Measurements from ENCODE around the gene CCDC88C.
A peak's percentile ranks its signal among the peaks of the same experiment; 100 is the strongest.

The CCDC88C gene

DNA sequence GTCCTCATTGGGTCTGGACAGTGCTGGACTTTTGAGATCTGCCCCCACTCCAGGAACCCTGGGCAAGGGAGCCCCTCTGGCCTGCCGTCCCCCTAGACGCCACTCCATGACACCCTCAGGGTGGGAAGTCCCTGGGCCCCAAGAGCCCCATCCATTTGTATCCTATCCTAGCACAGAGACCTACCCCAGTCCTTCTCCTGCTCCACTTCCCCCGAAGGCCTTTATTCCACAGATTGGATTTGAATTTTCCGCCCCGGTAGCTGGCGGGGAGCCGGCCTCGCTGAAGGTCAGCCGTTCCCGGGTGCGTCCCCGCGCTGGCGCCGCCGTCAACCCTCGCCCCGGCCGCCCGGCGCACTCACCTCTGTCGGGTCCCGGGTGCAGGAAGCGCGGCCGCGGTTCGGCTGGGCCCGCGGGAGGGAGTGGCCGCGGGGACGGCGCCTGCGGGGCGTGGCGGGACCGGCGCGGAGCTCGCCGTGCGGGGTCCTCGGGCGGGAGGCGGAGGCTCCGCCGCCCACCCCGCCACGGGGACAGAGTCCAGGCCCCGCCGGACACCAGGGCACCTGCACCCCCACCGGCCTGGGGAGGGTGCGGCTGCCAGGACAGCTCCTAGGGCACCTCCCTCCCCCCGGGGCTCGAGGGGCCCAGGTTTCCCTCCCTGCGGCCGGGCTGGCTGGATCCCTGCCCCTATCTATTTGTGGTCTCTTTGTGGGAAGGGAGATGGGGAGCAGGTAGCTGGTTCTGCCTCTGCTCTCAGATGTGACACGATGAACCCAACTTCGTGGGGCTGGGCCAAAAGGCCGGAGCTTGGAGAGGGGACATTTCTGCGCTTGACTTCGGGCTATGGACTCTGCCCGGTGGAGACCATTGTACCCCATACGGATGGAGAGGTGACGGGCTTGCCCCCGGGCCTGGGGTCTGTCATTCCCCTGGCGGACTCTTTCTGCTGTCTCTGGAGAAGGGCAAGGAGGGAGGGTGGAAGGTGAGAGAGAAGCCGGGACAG lies 153.2 kb downstream of the CCDC88C start:
- no peaks in the 10 kb centered on the region for H3K9me3 ChIP-seq (ENCODE audit: insufficient read depth, low read depth, low read length)
- H3K27me3 ChIP-seq (ENCODE audit: insufficient read depth, low read length) = peaks cover 31% of the 10 kb centered on the region
- H3K9ac ChIP-seq (ENCODE audit: low read depth, low read length) = peak overlapping the region; percentile 36; the same call in 1 of the 2 replicates
- no peaks in the 10 kb centered on the region for H3K4me1 ChIP-seq (ENCODE audit: insufficient read depth, low read length)
- H3K4me3 ChIP-seq (ENCODE audit: low read length) = peak overlapping the region; percentile 44
- WGBS = 10% methylated on average over 69 of the region's 69 CpGs
- H3K36me3 ChIP-seq (ENCODE audit: insufficient read depth, low read length) = no peaks in the 10 kb centered on the region
- no peak overlapping the region for H3K27ac ChIP-seq (ENCODE audit: low read depth, low read length)

DNA sequence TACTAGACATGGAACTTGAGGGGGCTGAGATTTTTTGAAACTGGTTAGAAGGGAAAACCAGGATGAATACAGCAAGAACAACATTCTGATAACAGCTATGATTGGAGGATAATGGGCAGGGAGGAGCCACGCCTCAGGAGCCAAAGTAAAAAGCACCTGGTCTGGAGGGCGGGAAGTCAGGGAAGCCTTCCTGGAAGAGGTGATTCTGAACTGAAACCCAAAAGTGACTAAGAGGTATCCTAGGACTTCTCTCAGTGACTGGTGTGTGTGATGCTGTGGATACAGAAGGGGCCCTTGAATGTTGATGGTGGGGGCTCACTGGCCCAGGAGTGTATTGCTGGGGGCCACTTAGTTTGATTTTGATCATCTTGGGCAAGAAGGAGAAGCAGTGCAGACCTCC lies 154.3 kb downstream of the CCDC88C start:
- peaks cover 31% of the 10 kb centered on the region for H3K27me3 ChIP-seq (ENCODE audit: insufficient read depth, low read length)
- H3K4me3 ChIP-seq (ENCODE audit: low read length) = no peak overlapping the region
- no peak overlapping the region for H3K27ac ChIP-seq (ENCODE audit: low read depth, low read length)
- no peaks in the 10 kb centered on the region for H3K36me3 ChIP-seq (ENCODE audit: insufficient read depth, low read length)
- H3K9me3 ChIP-seq (ENCODE audit: insufficient read depth, low read depth, low read length) = no peaks in the 10 kb centered on the region
- H3K4me1 ChIP-seq (ENCODE audit: insufficient read depth, low read length) = no peaks in the 10 kb centered on the region
- WGBS = 89% methylated on average over 2 of the region's 2 CpGs
- no peak overlapping the region for H3K9ac ChIP-seq (ENCODE audit: low read depth, low read length)

DNA sequence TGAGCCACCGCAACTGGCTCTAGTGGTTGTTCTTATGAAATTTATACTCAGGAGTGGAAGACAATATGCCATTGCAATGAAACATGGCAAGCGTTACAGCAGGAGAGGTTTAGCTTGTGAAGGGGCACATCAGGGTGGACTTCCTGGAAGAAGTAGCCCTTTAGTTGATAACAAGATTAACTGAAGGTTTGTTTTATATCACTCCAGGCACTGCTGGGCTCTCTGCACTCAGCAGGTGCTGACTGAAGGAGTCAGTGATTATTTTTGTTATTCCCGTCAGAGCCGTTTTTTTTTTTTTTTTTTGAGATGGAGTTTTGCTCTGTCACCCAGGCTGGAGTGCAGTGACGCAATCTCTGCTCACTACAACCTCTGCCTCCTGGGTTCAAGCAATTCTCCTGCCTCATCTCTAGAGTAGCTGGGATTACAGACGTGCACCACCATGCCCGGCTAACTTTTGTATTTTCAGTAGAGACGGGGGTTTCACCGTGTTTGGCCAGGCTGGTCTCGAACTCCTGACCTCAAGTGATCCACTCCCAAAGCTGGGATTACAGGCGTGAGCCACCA lies 155.6 kb downstream of the CCDC88C start:
- Histone ChIP-seq H3K27ac (ENCODE audit: low read depth, low read length) (no peak overlapping the region), H3K4me1 (ENCODE audit: insufficient read depth, low read length) (peaks cover 7% of the 10 kb centered on the region; the same call in 1 of the 2 replicates), H3K9me3 (ENCODE audit: insufficient read depth, low read depth, low read length) (no peaks in the 10 kb centered on the region), H3K36me3 (ENCODE audit: insufficient read depth, low read length) (no peaks in the 10 kb centered on the region), H3K4me3 (ENCODE audit: low read length) (no peak overlapping the region), H3K27me3 (ENCODE audit: insufficient read depth, low read length) (peaks cover 31% of the 10 kb centered on the region), H3K9ac (ENCODE audit: low read depth, low read length) (no peak overlapping the region)
- WGBS = 95% methylated on average over 11 of the region's 11 CpGs

DNA sequence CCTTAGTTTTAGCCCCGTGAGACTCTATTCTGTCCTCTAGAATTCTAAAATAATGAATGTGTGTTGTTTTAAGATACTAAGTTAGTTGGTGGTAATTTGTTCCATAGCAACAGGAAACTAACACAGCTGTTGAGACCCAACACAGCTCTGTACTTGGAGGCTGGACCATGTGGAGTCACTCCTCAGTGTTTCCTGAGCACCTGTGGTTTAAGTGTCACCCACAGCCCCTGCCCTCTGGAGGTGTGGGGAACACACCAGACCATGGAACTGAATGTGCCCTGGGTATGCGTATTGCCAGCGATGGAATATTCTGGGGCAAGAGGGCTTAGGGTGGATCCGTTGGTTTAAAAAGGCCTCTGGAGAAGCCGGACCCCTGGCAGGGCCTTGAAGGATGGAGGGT lies 156.5 kb downstream of the CCDC88C start:
- Histone ChIP-seq H3K9me3 (ENCODE audit: insufficient read depth, low read depth, low read length) (no peaks in the 10 kb centered on the region), H3K9ac (ENCODE audit: low read depth, low read length) (no peak overlapping the region), H3K27ac (ENCODE audit: low read depth, low read length) (no peak overlapping the region)

DNA sequence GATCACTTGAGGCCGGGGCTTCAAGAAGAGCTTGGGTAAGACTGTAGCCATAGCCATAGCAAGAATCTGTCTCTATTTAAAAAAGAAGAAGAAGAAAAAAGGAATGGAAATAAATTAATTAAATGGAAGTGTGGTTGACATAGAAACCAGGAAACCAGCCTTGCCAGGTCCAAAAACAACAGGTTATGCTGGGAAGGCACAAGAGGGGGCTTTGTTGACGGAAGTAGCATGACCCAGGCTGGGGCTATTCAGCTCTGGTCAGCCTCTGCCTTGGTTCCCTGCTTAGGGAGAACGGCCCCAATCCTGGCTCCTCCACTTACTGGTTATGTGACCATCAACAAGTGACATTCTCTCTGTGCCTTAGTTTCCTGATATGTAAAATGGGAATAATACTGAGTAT lies 158.7 kb downstream of the CCDC88C start:
- H3K27me3 ChIP-seq (ENCODE audit: insufficient read depth, low read length) = peaks cover 15% of the 10 kb centered on the region
- H3K9me3 ChIP-seq (ENCODE audit: insufficient read depth, low read depth, low read length) = no peaks in the 10 kb centered on the region
- peaks cover 10% of the 10 kb centered on the region; the same call in 1 of the 2 replicates for H3K4me1 ChIP-seq (ENCODE audit: insufficient read depth, low read length)
- no peaks in the 10 kb centered on the region for H3K36me3 ChIP-seq (ENCODE audit: insufficient read depth, low read length)
- no peak overlapping the region for H3K4me3 ChIP-seq (ENCODE audit: low read length)
- H3K27ac ChIP-seq (ENCODE audit: low read depth, low read length) = no peak overlapping the region
- WGBS = 88% methylated on average over 3 of the region's 3 CpGs
- no peak overlapping the region for H3K9ac ChIP-seq (ENCODE audit: low read depth, low read length)

More for the DNA sequence above, 156.5 kb downstream of the CCDC88C start:
- Histone ChIP-seq H3K4me1 (ENCODE audit: insufficient read depth, low read length) (peaks cover 10% of the 10 kb centered on the region; the same call in 1 of the 2 replicates), H3K27me3 (ENCODE audit: insufficient read depth, low read length) (peaks cover 31% of the 10 kb centered on the region), H3K4me3 (ENCODE audit: low read length) (no peak overlapping the region), H3K36me3 (ENCODE audit: insufficient read depth, low read length) (no peaks in the 10 kb centered on the region)
- 94% methylated on average over 5 of the region's 5 CpGs for WGBS

DNA sequence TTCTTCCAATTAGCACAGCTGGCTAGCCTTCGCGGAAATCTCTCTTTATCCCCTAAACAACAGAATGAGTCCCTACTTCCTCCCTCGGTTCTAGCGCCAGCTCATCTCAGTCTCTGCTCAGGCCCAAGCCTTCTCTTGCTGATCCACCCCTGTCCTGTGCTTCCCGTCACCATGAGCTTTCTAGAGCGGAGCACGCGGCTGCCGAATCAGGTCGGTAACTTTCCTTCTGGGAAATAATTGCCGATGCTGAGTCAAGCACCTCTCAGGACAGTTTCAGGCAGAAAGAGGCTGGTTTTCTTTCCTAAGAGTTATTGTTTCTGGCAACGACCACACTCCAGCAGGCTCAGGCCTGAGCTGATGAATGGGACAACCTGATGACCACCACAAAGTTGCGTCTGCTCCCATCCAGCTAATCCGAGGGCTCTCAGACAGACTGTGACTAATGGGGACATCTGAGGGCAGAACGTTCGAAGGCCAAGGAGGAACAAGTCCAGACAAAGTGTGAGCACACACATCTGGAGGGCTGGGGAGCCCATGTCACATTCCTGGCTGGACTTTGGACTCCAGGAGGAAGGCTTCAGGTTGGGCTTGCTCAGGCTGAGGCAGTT lies 159.5 kb downstream of the CCDC88C start:
- H3K9me3 ChIP-seq (ENCODE audit: insufficient read depth, low read depth, low read length) = no peaks in the 10 kb centered on the region
- 89% methylated on average over 16 of the region's 16 CpGs for WGBS
- H3K27ac ChIP-seq (ENCODE audit: low read depth, low read length) = no peak overlapping the region
- H3K9ac ChIP-seq (ENCODE audit: low read depth, low read length) = no peak overlapping the region
- no peaks in the 10 kb centered on the region for H3K36me3 ChIP-seq (ENCODE audit: insufficient read depth, low read length)
- H3K4me1 ChIP-seq (ENCODE audit: insufficient read depth, low read length) = peaks cover 10% of the 10 kb centered on the region; the same call in 1 of the 2 replicates
- peaks cover 13% of the 10 kb centered on the region for H3K27me3 ChIP-seq (ENCODE audit: insufficient read depth, low read length)
- H3K4me3 ChIP-seq (ENCODE audit: low read length) = no peak overlapping the region

DNA sequence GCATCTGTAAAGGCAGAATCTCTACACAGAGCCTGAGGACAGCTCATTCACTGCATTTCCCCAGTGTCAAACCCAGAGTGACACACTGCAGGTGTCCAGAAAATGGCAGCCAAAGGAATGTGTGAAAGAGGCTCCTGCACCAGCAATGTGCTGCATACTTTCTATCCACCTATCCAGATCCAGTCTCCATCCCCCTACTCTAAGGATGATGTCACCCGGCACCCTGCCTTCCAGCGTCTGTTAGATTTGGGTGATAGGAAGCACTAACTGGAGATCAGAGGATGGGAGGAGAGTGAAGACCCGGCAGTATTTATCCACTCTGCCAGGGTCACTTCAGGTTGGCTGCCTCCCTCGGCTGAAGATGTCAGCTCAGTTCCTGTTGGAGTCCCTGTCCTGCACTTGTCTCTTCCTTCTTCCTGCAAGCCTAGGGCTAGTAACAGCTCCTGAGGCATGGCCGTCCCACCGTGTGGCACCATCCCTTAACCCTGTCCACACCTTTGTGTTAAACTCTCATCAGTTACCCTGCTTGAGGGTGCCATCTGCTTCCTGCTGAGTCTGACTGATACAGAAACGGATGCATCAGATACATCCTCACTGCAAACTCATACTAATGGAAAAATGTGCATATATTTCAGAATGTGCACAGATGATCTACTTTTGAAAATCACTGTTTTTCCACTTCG lies 160.2 kb downstream of the CCDC88C start:
- Histone ChIP-seq H3K4me3 (ENCODE audit: low read length) (no peak overlapping the region), H3K27ac (ENCODE audit: low read depth, low read length) (no peak overlapping the region), H3K36me3 (ENCODE audit: insufficient read depth, low read length) (no peaks in the 10 kb centered on the region), H3K9me3 (ENCODE audit: insufficient read depth, low read depth, low read length) (no peaks in the 10 kb centered on the region), H3K27me3 (ENCODE audit: insufficient read depth, low read length) (peaks cover 17% of the 10 kb centered on the region), H3K9ac (ENCODE audit: low read depth, low read length) (no peak overlapping the region), H3K4me1 (ENCODE audit: insufficient read depth, low read length) (peaks cover 10% of the 10 kb centered on the region; the same call in 1 of the 2 replicates)
- WGBS = 66% methylated on average over 8 of the region's 8 CpGs

DNA sequence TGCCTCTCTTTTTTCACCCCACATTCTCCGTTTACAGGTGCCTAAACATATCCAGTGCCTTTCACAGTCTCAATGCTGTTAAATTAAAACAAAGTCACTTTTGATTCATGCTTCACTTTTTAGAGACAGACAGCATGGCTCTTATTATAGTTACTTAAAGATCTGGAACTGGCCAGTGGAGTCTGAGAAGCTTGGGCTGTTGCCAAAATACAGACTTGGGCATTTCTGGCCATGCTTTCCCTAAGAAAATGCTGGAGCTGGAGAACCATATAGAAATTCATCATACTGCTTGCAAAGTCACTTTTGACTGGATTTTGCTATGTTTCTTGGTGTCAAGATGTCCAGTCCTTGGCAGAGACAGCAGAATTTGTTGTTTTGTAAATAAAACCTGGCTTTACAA lies 161.0 kb downstream of the CCDC88C start:
- H3K4me1 ChIP-seq (ENCODE audit: insufficient read depth, low read length) = peaks cover 10% of the 10 kb centered on the region; the same call in 1 of the 2 replicates
- WGBS = 94% methylated on average over 1 of the region's 1 CpG
- peaks cover 18% of the 10 kb centered on the region for H3K27me3 ChIP-seq (ENCODE audit: insufficient read depth, low read length)
- H3K9ac ChIP-seq (ENCODE audit: low read depth, low read length) = no peak overlapping the region
- H3K27ac ChIP-seq (ENCODE audit: low read depth, low read length) = no peak overlapping the region
- H3K4me3 ChIP-seq (ENCODE audit: low read length) = no peak overlapping the region
- no peaks in the 10 kb centered on the region for H3K9me3 ChIP-seq (ENCODE audit: insufficient read depth, low read depth, low read length)
- H3K36me3 ChIP-seq (ENCODE audit: insufficient read depth, low read length) = no peaks in the 10 kb centered on the region

DNA sequence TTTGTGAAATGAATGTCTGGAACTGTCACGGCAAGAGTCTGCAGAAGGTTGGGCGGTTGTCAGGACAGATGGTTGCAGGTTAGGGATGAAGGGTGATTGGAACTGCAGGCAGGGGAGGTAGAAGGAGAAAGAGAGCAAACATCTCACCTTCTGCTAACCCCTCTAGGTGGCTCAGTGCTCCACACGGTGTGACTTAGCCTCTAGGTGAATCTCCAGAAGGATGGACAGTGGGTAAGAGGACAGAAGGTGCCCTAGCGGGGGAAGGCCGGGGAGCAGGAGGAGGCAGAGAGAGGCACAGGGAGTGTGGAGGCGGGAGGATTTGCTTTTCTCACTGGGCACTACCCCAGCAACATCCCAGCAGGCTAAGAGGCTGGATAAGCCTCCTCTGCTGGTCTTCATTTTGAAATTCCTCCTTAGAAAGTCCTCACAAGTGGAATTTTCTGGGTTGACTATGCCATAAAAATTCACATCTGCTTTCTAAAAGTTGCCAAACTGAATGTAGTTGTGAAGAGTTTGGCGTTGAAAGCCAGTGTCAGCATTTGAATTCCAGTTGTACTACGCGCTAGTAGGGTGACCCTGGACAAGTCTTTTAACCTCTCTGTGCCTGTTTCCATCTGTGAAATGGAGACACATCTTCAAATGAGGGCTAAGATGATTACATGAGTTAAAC lies 162.5 kb downstream of the CCDC88C start:
- H3K4me3 ChIP-seq (ENCODE audit: low read length) = no peak overlapping the region
- H3K27me3 ChIP-seq (ENCODE audit: insufficient read depth, low read length) = peaks cover 18% of the 10 kb centered on the region
- H3K9ac ChIP-seq (ENCODE audit: low read depth, low read length) = no peak overlapping the region
- H3K27ac ChIP-seq (ENCODE audit: low read depth, low read length) = no peak overlapping the region
- no peaks in the 10 kb centered on the region for H3K9me3 ChIP-seq (ENCODE audit: insufficient read depth, low read depth, low read length)
- no peaks in the 10 kb centered on the region for H3K36me3 ChIP-seq (ENCODE audit: insufficient read depth, low read length)
- WGBS = 87% methylated on average over 9 of the region's 9 CpGs
- H3K4me1 ChIP-seq (ENCODE audit: insufficient read depth, low read length) = peaks cover 10% of the 10 kb centered on the region; the same call in 1 of the 2 replicates

DNA sequence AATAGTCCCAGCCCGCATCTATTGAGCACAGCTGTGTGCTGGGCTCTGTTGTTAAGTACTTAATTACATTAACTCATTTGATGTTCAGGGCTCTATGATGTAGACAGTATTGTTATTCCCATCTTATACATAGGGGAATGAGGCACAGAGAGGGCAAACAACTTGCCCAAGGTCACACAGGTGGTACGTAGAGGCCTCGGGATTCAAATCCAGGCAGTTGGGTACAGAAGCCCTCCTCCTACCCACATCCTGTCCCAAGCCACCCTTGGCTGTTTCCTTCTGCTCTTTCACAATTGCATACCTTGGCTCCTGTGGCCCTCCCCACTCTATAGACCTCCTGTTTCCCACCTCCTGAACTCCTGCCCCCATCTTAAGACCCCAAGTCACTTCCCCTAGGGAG lies 163.2 kb downstream of the CCDC88C start:
- 84% methylated on average over 2 of the region's 3 CpGs for WGBS
- no peaks in the 10 kb centered on the region for H3K36me3 ChIP-seq (ENCODE audit: insufficient read depth, low read length)
- no peak overlapping the region for H3K27ac ChIP-seq (ENCODE audit: low read depth, low read length)
- peaks cover 10% of the 10 kb centered on the region; the same call in 1 of the 2 replicates for H3K4me1 ChIP-seq (ENCODE audit: insufficient read depth, low read length)
- H3K27me3 ChIP-seq (ENCODE audit: insufficient read depth, low read length) = peaks cover 18% of the 10 kb centered on the region
- no peak overlapping the region for H3K4me3 ChIP-seq (ENCODE audit: low read length)
- H3K9me3 ChIP-seq (ENCODE audit: insufficient read depth, low read depth, low read length) = no peaks in the 10 kb centered on the region
- no peak overlapping the region for H3K9ac ChIP-seq (ENCODE audit: low read depth, low read length)

Measured in HUES64 (cell line).